GM19452 (cell line): Measurements from ENCODE around the gene CPT1A.

ENCODE experiments used
- ATAC-seq: cut with Tn5 transposase; IDR thresholded peaks from one replicate; pipeline ENCODE4 v1.9.1; 2021; ENCODE audit not compliant: unreplicated experiment

The CPT1A gene

DNA sequence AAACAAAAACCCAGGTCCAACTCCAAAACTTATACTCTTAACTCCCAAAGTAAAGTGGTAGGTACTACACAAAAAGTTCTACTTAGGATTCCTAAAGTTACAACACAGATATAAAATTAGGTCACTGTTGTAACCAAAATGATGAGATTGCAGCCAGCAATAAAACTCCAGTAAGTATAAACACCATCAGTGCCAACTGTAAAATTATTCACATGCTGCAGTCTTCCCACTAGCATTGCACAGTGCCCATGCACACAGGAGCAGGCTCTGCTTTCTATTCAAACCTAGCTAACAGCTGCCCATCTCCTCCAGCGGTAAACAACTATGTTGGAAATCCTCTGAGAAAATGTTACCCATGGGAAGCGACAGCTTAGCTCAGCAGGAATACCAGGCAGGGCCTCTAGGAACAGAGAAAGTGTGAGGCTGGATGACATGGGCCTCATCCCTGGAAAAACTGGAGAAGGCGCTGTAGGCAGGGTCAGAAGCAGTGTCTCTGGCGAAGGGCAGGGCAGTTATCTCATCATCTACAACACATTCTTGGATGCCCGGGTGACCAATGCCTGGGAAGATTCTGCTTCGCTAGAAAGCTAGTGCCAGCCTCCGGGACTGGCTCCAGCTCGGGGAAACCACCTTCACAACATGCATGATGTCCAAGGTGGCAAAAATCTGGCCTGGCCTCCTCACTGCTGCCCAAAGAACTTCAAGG lies 9.1 kb downstream of the CPT1A start:
- no peak for ATAC-seq

DNA sequence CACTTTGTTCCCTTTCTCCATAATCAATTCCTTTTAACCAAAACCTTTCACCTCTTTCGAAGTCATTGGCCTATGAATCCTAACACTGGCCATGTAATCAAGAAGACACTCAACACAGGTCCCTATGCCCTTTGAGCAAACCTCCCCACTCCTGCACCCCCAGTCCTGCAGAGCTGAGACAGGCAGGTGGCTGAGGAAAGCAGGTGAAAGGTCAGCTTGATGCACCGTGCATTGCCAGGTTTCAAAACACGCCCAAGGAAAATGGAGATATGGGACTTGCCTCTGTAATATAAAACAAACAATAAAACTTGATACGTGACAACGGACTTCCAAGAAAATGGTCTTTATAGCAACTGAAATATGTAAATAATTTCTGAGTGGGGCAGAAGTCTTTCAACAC lies 10.6 kb downstream of the CPT1A start:
- no peak for ATAC-seq

DNA sequence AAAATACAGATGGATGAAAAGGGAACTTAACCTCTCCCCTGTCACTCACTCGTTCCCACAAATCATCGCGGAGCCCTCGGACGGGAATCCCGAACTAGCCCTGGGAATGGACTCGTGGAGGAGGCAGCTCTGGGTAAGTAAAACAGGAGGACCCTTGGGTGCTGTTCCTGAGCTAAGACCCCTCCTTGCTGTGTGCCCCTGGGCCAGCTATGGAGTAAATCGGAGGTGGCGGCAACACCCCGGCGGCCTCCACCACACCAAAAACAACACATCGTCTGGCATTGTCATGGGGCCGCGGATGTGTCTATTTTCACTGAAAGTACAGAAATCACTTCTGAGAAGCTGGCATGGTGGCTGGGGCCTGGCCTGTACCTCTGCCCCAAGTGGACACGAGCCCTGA lies 12.1 kb downstream of the CPT1A start:
- ATAC-seq = no peak

DNA sequence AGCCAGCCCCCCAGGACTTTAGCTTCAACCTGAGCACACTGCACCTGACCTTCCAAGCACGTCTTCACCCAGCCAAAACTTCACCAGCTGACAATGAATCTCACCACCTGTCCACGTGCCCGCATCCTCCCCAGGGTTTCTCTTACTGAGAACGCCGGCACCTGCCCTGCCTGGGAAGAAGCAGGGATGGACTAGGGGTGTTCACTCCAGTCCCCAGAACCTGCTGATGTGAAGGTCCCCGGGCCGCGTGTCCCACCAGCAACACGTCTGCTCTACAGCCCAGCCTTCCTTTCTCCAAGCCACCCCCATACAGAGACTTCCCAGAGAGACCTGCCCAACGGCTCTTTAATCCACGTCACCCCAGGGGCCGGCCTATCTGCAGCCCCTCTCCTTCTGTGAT lies 12.8 kb downstream of the CPT1A start:
- no peak for ATAC-seq

DNA sequence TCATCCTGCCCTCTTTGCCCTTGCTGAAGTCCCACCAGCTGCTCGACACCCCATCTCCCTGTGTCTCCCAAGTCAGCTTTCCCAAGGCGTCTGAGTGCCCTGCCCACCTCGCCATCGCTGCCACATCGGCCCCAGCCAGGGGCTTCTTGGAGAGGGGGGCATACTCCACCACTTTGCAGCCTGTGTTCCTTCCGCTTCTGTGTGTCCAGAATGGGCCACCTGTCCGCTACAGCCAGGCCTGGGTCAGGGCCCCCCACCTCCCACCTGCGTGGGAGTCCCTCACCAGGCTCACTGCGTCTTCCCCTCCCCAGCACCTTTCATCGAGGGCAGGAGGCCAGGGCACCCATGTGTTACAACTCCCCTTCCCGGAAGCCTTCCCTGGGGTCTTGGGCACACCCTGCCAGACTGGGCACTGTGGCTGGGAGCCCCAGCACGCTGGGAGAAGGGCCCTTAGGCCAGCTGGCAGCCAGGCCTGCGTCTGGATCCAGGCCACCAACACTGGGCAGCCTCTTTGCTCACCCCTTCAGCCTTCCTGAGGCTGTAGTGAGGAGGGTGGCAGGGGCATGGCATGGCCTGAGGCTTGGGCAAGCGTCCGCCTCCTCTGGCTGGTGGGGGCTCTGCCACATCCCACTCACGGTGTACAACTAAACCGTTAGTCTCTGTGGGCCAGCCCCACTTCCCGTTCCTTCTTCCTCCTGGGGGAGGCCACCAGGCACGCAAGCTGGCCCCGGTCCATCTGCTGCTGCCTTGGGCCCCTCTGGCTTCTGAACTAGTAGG lies 13.4 kb downstream of the CPT1A start:
- ATAC-seq = no peak

DNA sequence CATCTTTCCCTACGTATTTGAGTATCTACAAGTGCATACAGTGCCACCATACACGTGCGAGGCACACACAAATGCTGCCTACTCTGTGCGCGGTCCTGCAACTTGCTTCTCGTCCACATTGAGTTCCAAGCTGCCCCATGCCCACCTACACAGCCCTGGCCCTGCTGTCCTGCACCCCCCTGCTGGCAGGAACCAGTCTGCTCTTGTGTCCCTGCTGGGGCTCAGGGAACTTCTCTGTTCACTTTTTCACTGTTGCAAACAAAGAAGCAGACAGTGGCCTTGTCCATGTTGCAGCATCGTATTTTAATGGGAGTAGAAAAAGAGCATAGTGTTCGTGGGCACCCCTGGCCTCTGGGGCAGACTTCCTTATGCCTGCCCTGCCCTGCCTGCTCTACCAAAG lies 14.0 kb downstream of the CPT1A start:
- ATAC-seq = no peak

DNA sequence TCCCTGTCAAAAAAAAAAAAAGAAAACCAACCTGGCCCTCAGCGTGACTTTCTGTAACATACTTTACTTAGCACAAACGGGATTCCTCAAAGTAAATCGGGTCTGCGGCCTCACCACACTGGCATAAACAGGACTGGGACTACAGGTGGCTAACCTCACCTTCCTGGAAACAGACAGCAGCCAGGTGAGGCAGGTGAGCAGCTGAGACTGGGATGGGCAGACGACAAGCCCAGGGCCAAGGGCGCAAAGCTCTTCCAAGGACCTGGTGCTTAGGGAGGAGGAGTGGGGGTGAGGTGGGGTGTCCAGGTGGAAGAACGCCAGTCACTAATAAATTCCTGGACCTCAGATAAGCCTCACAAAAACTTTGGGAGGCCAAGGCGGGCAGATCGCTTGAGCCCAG lies 15.0 kb downstream of the CPT1A start:
- no peak for ATAC-seq

DNA sequence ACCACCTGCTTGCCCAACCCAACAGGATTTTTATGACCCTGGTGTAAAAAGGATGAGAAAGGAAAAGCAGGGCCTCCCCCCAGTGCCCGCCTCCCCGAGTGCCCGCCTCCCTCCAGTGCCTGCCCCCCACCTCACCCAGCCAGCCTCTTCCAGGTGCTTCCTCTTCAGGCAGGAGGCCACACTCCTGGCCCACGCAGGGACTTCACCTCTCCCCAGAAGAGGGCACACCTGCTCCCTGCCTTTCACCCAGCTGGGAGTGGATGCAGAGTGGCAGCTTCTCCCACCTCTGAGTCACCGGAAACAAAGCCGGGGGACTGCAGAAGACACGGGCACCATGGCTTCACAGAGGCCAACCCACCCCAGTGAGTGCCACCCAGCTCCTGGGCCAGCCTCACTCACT lies 16.1 kb downstream of the CPT1A start:
- ATAC-seq = no peak

DNA sequence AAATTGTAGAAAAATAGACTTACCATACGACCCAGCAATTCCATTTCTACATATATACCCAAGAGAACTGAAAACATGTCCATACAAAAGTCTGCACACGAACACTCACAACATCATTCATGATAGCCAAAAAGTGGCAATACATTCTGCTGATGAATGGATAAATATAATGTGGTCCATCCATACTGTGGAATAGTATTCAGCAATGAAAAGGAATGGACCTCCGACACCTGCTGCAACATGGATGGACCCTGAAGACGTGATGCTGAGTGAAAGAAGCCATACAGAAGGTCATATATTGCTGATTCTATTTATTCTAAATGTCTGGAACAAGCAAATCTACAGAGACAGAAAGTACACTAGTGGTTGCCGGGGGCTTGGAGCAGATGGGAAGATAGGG lies 19.2 kb downstream of the CPT1A start:
- ATAC-seq = no peak

DNA sequence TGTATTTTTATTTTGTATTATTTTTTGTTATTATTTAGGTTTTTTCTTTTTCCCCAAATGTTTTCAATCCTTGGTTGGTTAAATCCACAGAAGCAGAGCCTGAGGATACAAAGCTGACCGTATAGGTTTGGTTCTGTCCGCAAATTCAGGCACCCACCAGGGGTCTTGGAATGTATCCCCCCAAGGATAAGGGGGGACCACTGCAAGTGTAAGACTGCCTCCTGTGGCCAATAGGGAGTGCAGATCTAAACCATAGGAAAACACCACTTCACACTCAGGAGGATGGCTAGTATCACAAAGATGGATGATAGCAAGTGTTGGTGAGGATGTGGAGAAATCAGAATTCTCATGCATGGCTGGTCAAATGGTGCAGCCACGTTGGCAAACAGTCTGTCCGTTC lies 20.0 kb downstream of the CPT1A start:
- no peak for ATAC-seq

DNA sequence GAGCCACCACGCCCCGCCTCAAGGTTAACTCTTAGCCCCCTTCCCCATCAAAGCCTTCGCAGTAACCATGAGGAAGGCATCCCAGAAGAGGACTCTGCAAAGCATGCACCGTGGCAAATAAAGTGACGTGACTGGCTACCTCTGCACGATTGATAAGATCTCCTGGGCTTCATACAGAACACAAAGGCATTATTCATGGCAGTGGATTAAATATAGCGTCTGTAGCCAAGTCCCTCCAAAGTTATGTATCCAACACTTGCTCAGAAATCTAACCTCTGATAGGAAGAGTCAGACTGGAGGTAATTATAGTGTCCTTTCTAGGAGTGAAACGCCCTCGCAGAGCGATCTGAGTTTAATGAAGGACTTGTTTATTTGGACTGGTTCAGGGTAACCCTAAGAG lies 22.4 kb downstream of the CPT1A start:
- ATAC-seq = no peak

DNA sequence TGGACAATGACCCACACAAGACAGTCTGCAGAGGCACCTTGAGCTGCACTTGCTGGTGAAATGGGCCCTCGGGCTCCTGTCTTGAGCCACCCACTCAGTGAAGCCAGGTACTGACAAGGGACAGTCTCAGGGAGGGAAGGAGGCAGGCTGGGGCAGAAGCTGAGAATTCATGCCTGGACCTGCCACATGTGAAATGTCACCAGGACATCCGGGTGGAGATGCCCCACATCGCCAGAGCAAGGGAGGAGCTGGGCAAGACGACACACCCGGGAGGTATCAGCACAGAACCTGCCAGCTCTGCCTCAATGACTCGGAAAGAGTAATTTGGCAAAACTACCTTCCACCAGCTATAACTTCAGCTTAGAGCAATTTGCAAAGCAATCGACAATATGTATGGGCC lies 23.5 kb downstream of the CPT1A start:
- ATAC-seq = no peak

DNA sequence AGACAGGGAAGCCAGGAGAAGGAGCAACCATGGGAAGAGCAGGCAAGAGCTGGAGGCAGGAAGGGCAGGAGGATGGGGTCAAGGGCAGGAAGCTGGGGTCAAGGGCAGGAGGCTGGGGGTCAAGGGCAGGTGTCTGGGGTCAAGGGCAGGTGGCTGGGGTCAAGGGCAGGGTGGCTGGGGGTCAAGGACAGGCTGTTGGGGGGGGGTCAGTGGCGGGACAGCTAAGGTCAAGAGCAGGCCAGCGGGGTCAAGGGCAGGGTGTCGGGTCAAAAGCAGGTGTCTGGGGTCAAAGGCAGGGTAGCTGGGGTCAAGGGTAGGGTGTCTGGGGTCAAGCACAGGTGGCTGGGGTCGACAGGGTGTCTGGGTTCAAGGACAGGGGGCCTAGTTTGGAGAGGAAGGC lies 24.2 kb downstream of the CPT1A start:
- ATAC-seq = no peak

DNA sequence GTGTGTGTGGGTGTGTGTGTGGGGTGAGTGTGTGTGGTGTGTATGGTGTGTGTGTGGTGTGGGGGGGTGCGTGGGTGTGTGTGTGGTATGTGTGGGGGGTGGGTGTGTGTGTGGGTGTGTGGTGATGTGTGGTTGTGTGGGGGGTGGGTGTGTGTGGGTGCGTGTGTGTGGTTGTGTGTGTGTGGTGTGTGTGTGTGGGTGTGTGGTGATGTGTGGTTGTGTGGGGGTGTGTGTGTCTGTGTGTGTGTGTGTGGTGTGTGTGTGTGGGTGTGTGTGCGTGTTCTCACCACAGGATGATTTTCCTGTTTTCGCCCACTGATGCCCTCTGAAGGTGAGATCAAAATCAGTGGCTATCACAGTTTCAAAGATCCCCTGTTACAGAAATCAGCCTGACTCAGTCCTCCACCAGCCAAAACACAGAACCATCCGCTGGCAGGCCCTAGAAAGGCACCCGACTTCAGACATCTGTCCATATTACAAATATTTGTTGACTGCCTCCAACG lies 24.7 kb downstream of the CPT1A start:
- ATAC-seq = no peak

DNA sequence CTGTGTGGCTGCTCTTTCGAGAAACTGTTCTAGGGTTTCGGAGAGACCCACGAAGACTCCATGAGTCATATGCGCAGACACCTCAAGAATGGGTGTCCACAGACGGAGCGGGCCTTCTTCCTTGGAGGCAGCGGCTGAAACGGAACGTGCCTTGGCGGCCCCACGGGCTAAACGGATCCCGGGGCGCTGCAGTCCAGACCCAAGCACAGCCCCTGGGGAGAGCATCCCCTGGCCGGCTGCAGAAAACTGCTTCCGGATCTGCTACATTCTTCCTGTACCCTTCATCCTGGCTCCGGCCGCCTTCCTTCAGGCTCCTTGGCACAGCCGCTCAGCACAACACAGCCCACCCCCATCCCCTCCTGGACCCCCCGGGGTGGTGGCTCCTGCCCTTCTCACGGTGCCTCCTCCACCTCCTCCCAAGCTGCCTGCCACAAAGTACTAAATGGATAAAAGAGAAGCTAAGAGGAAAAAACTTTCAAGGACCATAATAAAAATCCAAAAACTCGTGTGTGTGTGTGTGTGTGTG lies 25.4 kb downstream of the CPT1A start:
- ATAC-seq = no peak

DNA sequence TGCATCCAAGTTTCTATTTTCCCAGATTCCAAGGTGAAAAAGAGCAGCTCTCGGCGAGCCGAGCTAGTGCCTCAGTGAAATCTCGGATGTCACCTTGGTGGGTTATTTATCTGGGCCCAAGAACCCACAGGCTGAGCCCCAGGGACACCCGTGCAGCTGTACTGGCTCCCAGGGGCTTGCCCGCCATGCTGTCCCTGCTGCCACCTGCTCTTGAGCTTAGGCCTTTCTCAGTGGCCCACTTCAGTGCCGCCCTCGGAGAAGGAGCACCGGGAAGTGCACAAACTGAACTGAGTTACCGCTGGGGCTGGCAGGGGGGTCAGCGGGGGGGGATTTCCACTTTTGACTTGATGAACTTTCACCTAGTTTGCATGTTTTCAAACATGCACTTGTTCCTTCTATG lies 27.9 kb downstream of the CPT1A start:
- ATAC-seq = no peak

DNA sequence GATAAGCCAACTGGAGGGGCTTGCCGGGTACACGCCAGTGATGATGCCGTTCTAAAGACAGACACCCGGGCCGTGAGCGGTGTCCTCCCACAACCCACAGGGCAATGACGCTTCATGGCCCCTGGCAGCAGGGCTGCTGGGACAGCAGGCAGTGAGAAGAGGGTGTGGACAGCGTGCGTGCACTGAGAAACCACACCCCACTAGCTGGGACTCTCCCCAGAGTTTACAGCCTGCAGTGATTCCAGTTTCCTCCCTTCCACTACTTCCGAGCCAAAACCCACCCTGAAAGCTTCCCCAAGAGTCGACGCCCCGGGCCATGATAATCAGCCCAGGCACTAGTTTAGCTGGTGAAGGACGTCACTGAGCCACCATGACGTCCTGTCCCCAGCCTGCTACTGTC lies 29.2 kb downstream of the CPT1A start:
- ATAC-seq = no peak

DNA sequence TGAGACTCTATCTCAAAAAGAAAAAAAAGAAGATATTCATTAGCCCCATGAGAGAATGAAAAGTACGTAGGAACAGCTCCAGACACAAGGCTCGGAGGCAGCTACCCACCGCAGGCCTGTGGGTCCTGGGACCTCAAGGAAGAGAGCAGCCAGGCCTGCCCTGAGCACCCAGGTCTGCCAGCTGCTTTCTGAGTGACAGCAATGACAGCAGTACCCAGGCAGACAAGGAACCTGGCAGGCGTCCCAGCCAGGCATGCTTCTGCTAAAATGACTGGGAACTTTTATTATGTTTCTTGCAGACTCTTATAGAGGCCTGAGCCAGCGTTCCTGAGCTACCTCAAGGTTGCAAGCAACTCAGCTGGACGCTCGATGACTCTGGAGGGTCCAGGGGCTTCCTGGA lies 31.6 kb downstream of the CPT1A start:
- ATAC-seq = no peak

DNA sequence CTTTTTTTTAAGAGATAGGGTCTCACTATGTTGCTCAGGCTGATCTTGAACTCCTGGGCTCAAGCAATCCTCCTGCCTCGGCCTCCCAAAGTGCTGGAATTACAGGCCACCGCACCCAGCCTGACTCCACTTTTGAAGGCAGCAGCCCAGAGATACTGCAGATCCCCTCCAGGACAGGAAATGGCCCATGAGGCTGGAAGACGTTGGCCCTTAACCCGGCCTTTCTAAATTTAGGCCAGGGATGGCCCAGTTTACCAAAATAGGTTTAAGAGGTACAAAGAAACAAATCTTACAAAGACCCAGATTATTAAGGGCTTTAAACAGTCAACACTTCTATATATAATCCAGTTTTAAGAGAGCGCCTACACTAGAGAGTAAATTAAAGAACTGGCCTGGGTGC lies 32.2 kb downstream of the CPT1A start:
- no peak for ATAC-seq

DNA sequence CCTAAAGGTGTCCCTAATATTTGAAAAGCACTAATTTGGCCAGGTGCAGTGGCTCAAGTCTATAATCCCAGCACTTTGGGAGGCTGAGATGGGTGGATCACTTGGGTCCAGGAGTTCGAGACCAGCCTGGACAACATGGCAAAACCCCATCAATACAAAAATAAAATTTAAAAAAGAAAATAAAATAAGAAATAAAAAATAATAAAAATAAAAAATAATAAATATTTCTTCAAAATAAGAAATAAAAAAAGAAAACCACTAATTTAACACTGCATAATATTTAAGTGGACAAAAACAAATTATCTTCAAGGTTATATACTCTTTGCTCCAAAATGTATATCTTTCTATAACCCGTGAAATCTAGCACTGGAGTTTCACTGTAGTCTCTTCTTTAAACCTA lies 32.9 kb downstream of the CPT1A start:
- ATAC-seq = no peak

DNA sequence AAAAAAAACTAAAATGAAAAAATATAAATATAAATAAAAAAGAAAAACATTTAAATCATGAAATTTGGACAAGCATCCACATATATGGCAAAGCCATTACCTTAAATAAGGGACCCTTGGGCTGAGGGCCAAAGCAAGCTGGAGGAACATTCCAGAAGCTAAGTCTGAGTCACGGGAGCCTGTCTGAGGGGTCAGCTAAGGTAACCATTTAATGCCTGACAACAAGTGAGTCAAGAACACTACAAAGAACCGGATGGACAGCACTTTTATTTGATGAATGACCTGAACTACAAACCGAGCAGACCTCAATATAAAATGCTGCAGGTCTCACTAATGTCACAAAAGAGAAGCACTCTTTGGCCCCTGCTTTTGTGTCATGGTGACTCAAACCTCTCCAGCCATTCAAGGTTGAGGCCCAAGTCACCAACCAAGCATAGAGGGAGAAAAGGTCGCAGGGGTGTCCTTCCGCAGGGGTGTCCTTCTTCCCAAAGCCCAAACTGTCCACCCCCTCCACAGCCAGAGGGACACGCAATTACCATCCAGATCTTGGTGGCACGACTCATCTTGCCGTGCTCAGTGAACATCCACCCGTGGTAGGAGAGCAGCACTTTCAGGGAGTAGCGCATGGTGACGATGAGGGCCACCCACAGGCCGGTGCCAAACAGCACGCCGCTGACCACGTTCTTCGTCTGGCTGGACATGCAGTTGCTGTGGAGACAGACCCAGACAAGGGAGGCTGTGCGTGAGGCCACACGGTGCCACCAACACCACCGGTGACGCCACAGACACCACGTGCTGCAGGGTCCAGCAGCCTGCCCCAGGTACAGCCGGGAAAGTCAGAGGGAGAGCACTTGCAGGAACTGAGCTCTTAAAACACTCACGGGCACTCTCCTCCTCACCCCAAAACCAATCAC lies 34.5 kb downstream of the CPT1A start:
- no peak for ATAC-seq
